ENCODE measurements around the gene BSND.
A peak's percentile ranks its signal among the peaks of the same experiment; 100 is the strongest.

Gene BSND

GRCh38 chr1:55049914-55050278 lies 51.2 kb downstream of the BSND start:
- DNase-seq: peak; percentile 71

DNA sequence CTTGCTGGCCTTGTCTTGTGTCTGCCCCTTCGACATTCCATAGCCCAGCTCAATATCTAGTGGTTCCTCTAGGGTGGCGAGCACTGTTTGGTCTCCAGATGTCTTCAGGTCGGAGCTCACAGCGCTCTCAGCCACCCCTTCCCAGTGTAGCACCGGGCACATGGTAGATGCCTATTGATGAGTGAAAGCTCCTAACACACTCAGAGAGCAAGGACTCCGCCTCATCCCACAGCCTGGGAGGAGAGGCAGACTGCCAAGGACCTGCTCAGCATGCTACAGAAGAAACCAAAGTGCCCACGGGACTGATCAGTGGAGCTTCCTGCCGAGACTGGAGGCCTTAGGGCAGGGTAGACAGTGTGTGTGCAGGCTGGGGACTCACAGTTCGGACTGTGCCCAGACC lies 51.5 kb downstream of the BSND start:
- peak; percentile 34 for DNase-seq

DNA sequence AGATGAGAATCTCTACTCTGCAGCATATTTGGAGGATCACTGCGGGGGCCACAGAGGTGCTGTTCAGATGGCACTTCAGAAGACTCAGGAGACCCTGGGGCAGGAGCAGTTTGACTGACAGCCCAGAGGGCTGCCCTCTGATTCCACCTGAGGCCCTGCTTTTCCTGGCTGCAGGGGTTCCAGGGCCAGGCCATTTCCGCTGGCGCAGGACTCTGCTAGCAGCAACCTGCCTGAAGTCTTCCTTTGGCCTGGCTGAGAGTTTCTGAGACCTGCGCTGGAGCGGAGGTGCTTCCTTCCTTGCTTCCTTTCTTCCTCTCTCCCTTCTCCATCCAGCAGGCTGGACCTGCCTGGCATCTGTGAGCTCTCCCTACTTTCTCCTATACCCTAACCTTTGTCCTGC lies 52.4 kb downstream of the BSND start:
- no peak for DNase-seq

DNA sequence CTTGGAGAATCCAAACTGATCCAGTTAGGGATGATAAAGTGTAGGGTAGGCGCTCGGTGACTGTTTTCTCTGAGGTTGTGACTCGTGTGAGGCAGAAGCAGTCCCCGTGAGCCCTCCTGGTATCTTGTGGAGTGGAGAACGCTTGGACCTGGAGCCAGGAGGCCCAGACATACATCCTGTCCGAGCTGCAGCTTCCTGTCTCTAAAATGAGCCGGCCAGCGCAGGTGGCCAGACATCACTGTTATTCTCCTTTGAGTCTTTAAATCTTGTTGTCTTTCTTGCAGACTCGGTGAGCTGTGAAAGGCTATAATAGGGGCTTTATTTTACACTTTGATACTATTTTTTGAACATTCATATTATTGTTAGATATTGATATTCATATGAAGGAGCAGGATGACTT lies 52.9 kb downstream of the BSND start:
- no peak for DNase-seq

DNA sequence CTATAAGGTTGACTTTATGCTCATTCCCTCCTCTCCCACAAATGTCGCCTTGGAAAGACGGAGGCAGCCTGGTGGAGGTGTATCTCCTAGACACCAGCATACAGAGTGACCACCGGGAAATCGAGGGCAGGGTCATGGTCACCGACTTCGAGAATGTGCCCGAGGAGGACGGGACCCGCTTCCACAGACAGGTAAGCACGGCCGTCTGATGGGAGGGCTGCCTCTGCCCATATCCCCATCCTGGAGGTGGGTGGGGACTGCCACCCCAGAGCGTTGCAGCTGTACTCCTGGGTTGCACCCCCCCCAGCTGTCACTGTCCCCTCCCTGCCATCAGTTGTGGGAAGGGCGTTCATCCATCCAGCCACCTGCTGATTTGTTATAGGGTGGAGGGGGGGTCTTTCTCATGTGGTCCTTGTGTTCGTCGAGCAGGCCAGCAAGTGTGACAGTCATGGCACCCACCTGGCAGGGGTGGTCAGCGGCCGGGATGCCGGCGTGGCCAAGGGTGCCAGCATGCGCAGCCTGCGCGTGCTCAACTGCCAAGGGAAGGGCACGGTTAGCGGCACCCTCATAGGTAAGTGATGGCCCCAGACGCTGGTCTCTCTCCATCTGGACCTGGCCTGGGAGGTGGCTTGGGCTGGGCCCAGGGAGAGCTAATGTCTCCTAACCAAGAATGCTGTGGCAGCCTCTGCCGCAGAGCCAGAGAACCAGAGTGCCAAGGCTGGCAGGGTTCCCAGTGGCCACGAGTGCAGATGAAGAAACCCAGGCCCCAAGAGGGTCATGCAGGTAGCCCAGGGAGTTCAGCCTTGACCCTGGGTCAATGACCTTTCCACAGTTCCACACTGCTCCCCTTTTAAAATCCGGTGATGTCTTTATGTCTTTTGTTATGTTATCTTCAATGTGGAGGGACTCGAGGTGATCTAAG lies 53.7 kb downstream of the BSND start:
- no peak for DNase-seq

DNA sequence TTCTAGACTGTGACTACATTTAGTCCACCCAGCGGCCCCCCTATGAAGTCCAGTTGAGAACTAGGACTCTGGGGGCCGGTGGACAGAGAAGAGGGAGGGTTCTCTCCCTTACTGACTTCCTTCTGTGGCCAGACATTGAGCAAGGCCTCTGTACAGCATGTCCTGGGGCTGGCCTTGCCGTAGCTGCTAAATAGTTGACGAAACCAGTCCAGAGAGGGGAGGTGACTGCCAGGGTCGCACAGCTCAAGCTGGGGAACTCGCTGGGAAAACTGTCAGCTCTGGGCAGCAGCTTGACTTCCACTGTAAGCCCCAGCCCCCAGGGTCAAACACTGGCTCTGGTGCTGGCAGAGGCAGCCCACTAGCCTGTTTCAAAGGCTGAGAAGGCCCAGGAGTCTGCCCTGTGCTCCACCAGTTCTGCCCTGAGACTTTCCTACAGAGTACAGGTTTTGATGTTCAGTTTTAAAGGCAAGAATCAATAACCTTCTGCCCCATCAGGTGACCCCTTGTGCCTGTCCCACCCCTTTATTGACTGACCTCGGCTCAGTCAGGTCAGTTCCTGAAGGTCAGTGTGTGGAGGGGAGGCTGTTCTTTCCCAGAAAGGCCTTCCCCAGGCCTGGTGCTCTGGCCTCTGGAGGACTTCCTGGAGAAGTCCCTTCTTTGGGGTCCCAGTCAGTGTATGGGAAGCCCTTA lies 54.7 kb downstream of the BSND start:
- no peak for DNase-seq

GRCh38 chr1:55054396-55054795 lies 55.7 kb downstream of the BSND start:
- no peak for DNase-seq

- DNase-seq: no peak
Observed at GRCh38 chr1:55055084-55055882, 56.5 kb downstream of the BSND start.

DNA sequence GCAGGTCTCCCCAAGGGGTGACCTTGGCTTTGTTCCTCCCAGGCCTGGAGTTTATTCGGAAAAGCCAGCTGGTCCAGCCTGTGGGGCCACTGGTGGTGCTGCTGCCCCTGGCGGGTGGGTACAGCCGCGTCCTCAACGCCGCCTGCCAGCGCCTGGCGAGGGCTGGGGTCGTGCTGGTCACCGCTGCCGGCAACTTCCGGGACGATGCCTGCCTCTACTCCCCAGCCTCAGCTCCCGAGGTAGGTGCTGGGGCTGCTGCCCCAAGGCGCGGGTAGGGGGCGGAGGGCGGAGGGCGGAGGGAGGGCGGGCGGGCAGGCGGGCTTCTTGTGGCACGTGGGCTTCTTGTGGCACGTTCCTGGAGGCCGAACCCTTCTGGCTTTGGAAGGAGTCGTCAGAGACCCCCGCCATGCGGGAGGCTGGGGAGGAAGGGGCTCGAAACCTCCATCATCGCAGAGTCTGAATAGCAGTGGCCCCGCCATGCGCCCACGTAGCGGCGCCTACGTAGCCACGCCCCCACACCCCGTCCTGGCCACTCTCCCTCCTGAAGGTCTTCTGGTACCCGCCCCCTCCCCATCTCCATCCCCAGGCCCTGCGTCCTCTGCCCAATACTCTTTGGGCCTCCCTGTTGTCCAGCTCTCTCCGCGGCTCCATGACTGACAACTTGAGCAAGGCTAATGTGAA lies 57.4 kb downstream of the BSND start:
- DNase-seq: no peak

DNA sequence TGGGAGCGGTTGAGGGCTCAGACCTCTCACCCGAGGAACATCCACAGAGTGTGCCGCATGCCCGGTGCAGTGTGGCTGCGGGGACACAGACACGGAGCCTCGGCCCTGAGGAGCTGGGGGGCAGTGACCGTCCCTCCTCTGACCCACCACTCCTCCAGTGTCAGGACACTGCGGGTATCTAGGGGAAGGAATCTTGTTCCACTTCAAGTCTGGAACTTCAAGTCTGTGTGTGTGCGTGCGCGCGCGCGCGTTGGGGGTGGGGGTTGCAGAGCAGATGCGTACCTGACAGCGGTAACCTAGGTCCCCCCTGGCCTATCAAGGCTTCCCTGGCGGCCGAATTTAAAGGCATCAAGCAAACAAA lies 57.9 kb downstream of the BSND start:
- DNase-seq: no peak

DNA sequence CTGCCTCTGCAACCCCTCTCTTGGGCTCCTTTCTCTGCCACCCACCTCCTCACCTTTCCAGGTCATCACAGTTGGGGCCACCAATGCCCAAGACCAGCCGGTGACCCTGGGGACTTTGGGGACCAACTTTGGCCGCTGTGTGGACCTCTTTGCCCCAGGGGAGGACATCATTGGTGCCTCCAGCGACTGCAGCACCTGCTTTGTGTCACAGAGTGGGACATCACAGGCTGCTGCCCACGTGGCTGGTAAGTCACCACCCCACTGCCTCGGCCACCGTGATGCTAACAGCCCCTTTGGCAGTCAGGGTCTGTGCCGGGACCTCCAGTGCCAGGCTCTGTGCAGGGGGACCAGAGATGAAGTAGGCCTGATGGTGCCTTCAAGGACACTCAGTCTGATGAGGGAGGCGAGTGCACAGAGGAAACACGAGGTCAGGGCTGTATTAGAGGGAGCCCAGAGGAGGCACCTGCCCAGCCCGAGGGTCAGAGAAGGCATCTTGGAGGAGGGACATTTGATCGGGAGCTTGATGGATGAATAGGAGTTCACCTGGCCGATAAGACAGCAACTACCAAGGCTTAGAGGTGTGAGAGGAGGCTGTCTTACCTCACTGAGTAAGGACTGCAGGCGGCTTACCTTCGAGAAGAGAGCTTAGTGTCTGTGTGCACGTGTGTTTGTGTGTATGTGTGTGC lies 58.7 kb downstream of the BSND start:
- no peak for DNase-seq

DNA sequence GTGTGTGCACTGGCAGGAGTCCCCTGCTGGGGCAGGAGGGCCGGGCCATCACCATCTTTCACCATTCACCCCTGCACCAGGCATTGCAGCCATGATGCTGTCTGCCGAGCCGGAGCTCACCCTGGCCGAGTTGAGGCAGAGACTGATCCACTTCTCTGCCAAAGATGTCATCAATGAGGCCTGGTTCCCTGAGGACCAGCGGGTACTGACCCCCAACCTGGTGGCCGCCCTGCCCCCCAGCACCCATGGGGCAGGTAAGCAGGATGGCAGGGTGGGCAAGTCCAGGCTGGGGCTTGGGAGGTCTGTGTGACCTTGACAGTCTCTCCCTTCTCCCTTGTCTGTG lies 59.2 kb downstream of the BSND start:
- DNase-seq: no peak

GRCh38 chr1:55059302-55060132 lies 60.8 kb downstream of the BSND start:
- no peak for DNase-seq

DNA sequence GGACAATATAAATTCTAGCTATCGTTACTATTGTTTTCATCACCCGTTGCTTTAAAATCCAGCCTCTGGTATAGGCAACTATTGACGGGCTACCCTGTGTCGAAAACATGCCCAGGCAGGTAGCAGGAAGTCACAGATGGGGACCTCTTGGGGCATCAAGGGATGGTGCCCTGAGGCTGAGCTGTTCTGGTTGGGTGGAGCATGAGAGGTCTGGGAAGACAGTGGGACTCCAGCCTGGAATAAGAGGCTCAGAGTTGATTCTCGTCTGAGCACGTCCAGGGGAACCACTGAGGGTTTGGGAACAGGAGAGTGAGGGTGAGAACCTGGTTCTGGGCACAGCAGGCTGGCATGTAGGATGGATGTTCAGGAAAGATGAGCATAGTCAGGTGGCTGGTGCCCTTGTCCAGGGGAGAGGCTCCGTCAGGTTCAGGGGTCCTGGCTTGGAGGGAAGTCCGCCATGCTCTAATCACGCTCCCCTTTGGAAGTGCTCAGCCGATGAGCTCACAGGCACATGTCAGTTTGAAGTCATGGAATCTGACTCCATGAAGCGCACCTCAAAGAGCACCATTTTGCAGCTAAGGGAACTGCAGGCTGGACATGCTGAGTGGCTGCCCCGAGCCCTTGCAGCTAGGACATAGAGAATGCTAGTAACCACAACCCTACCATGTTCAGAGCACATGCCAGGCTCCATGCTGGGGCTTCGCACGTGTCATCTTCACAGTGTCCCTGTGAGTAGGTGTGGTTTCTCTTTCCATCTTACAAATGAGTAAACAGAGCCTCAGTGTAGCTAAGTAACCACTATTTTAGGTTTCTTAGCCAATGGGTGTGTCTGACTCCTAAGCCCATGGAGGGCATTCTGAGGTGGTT lies 61.6 kb downstream of the BSND start:
- DNase-seq: peak; percentile 34

DNA sequence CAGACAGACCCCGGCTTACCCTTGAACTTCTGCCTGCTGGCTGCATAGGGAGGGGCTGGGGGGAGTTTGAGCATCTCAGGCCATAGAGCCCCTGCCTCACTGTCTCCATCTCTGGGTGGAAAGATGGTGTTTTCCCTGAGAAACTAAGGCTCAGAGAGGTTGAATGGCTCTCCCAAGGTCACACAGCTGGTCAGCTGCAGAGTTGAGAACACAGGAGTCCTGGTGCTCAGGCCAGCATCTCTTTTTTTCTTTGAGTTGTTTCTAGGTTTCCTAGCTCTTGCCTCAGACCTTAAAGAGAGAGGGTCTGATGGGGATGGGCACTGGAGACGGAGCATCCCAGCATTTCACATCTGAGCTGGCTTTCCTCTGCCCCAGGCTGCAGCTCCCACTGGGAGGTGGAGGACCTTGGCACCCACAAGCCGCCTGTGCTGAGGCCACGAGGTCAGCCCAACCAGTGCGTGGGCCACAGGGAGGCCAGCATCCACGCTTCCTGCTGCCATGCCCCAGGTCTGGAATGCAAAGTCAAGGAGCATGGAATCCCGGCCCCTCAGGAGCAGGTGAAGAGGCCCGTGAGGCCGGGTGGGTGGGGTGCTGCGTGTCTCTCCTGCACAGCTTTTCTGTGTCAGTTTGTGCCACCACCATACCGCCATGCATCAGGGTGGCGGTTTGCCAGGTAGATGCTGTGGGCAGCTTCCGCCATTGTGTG lies 62.4 kb downstream of the BSND start:
- no peak for DNase-seq

All from NCI-H2171 (cell line).